Erythroblast (primary cell): ENCODE results near the gene WSB2.

Experiments used
- GATA1 ChIP-seq: IDR thresholded peaks from 2 replicates; pipeline ENCODE4 v1.6.1; 2011; ENCODE audit warnings: low read depth, mild to moderate bottlenecking, control low read depth, low read length, moderate library complexity
- POLR2A ChIP-seq: IDR thresholded peaks from 2 replicates; pipeline ENCODE4 v1.6.1; 2011; ENCODE audit warnings: mild to moderate bottlenecking, low read length

DNA sequence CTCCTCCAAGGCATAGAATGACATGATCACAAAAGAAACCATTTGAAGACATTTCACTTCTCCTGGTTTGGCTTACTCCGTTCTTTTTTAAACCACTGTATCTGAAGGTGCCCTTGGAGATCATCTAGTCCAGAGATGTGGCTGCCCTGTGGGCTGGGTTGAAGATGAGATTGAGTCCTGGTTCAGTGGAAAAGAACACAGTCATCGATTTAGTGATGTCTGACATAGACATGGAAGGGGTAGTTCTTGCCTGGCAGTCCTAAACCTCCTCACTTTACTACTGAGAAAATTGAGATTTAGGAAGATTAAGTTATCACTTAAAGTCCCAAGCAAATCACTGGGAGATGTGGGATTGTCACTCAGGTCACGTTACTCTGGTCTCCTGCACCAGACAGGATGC lies 40.1 kb upstream of the WSB2 start:
- TF ChIP-seq POLR2A: no peak
- no peak for TF ChIP-seq GATA1
